OCI-LY7 (cell line): ENCODE data around the gene FHIT.

ENCODE experiments used
- CTCF ChIP-seq: fragments of 200-600 bp; sonication (generic); conservative IDR thresholded peaks from 2 replicates; pipeline ENCODE4 v1.5.1; 2014; ENCODE audit warnings: mild to moderate bottlenecking, antibody characterized with exemption, low read length, moderate library complexity, mixed read lengths
- EZH2phosphoT487 ChIP-seq: fragments of 200-600 bp; sonication (generic); IDR thresholded peaks from 2 replicates; pipeline ENCODE4 v1.6.1; 2018; ENCODE audit warnings: low read depth, borderline replicate concordance, mild to moderate bottlenecking, mixed run types, antibody characterized with exemption, low read length, moderate library complexity, mixed read lengths

- no peak for TF ChIP-seq CTCF
- TF ChIP-seq EZH2phosphoT487 = no peak
Measured at GRCh38 chr3:60475096-60475495, 776.2 kb downstream of the FHIT start.
